Activated CD8-positive, alpha-beta memory T cell treated with anti-CD3 and anti-CD28 coated beads, Interleukin-2, amount 10 ng/mL, durations not matched to agents 7 days and 5 days (primary cell): ENCODE data around the gene TNIP3. TPM values are rescaled to one million over a fixed set of nuclear protein-coding genes. Genes with fewer than 3 reads are reported as not detected.

Experiments used
- ATAC-seq: fragments of 150-1000 bp; cut with Tn5 transposase; one replicate; pipeline ENCODE4 v1.10.0; 2021; ENCODE audit warnings: moderate library complexity
- CTCF ChIA-PET: fragments of 350-600 bp; sonication (Branson Sonifier 250); formaldehyde crosslinking; loops from one replicate; lab custom pipeline; 2021; ENCODE audit warnings: antibody characterized with exemption; lab: Charles Lee
- DNase-seq: peaks from one replicate; pipeline ENCODE4 v3.0.0-alpha.2; 2020
- H3K27ac Mint-ChIP-seq: one replicate; pipeline ENCODE4 v1.8.0; 2021; ENCODE audit warnings: mild to moderate bottlenecking, mixed read lengths
- H3K27me3 Mint-ChIP-seq: one replicate; pipeline ENCODE4 v1.8.0; 2021; ENCODE audit warnings: mixed read lengths
- H3K36me3 Mint-ChIP-seq: one replicate; pipeline ENCODE4 v1.8.0; 2021; ENCODE audit warnings: mild to moderate bottlenecking, mixed read lengths
- H3K4me1 Mint-ChIP-seq: one replicate; pipeline ENCODE4 v1.8.0; 2021; ENCODE audit warnings: mixed read lengths
- H3K4me3 Mint-ChIP-seq: one replicate; pipeline ENCODE4 v1.8.0; 2021; ENCODE audit warnings: mild to moderate bottlenecking, moderate library complexity, mixed read lengths
- H3K9me3 Mint-ChIP-seq: one replicate; pipeline ENCODE4 v1.8.0; 2022; ENCODE audit warnings: low read depth, mixed read lengths
- total RNA-seq, 2 experiments: library from RNA; stranded (reverse); gene quantifications; one replicate each; pipeline ENCODE4 v1.2.3, GENCODE V29; 2021

The TNIP3 gene
- total RNA-seq, 2 experiments from 2014 or later, result 9.1 to 9.3 TPM

- no peak overlapping the region for H3K4me3 Mint-ChIP-seq
- ATAC-seq, result no peak
Measured at GRCh38 chr4:121168446-121169281, 4.5 kb upstream of the TNIP3 start.

GRCh38 chr4:121166976-121167375, 2.9 kb upstream of the TNIP3 start:
- no peak overlapping the region for H3K4me3 Mint-ChIP-seq
- CTCF ChIA-PET, result interaction anchor here (1.0 kb wide), 1 partner anchor 12 kb away, joined by 3 read pairs; no protein-coding TSS in a partner anchor

More at GRCh38 chr4:121168446-121169281, 4.5 kb upstream of the TNIP3 start:
- peak overlapping the region; percentile 40 for H3K27ac Mint-ChIP-seq
- peaks cover 20% of the 10 kb centered on the region for H3K36me3 Mint-ChIP-seq
- no peaks in the 10 kb centered on the region for H3K9me3 Mint-ChIP-seq
- no peaks in the 10 kb centered on the region for H3K27me3 Mint-ChIP-seq
- CTCF ChIA-PET, result interaction anchor here (1.7 kb wide), 1 partner anchor 24 kb away, joined by 5 read pairs; no protein-coding TSS in a partner anchor
- H3K4me1 Mint-ChIP-seq, result peaks cover 38% of the 10 kb centered on the region
- DNase-seq, result no peak

GRCh38 chr4:121165206-121165605, 1.1 kb upstream of the TNIP3 start:
- CTCF ChIA-PET, result interaction anchor here (1.4 kb wide), 1 partner anchor 27 kb away, joined by 5 read pairs; no protein-coding TSS in a partner anchor
- no peak for ATAC-seq

More at GRCh38 chr4:121166976-121167375, 2.9 kb upstream of the TNIP3 start:
- Mint-ChIP-seq H3K36me3 (peaks cover 14% of the 10 kb centered on the region), H3K9me3 (no peaks in the 10 kb centered on the region), H3K27ac (no peak overlapping the region), H3K4me1 (peaks cover 32% of the 10 kb centered on the region), H3K27me3 (no peaks in the 10 kb centered on the region)
- DNase-seq (no peak), ATAC-seq (no peak)

GRCh38 chr4:121156822-121157769, 7.0 kb downstream of the TNIP3 start:
- DNase-seq (no peak), ATAC-seq (peak; percentile 50)
- Mint-ChIP-seq H3K27me3 (no peaks in the 10 kb centered on the region), H3K27ac (peak overlapping the region; percentile 68), H3K4me3 (peak overlapping the region; percentile 74), H3K36me3 (peaks cover 31% of the 10 kb centered on the region), H3K9me3 (no peaks in the 10 kb centered on the region), H3K4me1 (peaks cover 38% of the 10 kb centered on the region)
- CTCF ChIA-PET, result interaction anchor here (1.4 to 2.3 kb wide), 3 partner anchors 34 to 151 kb away, joined by 3 to 6 read pairs (median 4); no protein-coding TSS in a partner anchor

More at GRCh38 chr4:121165206-121165605, 1.1 kb upstream of the TNIP3 start:
- Mint-ChIP-seq H3K36me3 (peaks cover 12% of the 10 kb centered on the region), H3K4me1 (peaks cover 29% of the 10 kb centered on the region), H3K27me3 (no peaks in the 10 kb centered on the region), H3K4me3 (no peak overlapping the region), H3K27ac (no peak overlapping the region), H3K9me3 (no peaks in the 10 kb centered on the region)
- DNase-seq, result no peak

- Mint-ChIP-seq H3K36me3 (peaks cover 42% of the 10 kb centered on the region), H3K4me1 (peaks cover 45% of the 10 kb centered on the region), H3K4me3 (peak overlapping the region; percentile 54), H3K27me3 (no peaks in the 10 kb centered on the region), H3K27ac (no peak overlapping the region), H3K9me3 (no peaks in the 10 kb centered on the region)
- DNase-seq (no peak), ATAC-seq (no peak)
- CTCF ChIA-PET, result interaction anchor here (0.5 to 1.9 kb wide), 4 partner anchors 33 to 97 kb away, joined by 3 to 6 read pairs (median 4); no protein-coding TSS in a partner anchor
Measured at GRCh38 chr4:121155893-121156292, 8.2 kb downstream of the TNIP3 start.

- no peaks in the 10 kb centered on the region for H3K9me3 Mint-ChIP-seq
- peak; percentile 84 for ATAC-seq
- peaks cover 50% of the 10 kb centered on the region for H3K4me1 Mint-ChIP-seq
- peak; percentile 63 for DNase-seq
- peaks cover 43% of the 10 kb centered on the region for H3K36me3 Mint-ChIP-seq
- H3K4me3 Mint-ChIP-seq, result peak overlapping the region; percentile 54
- H3K27me3 Mint-ChIP-seq, result no peaks in the 10 kb centered on the region
- CTCF ChIA-PET, result interaction anchor here (0.8 to 1.4 kb wide), 5 partner anchors 16 to 38 kb away, joined by 3 to 4 read pairs (median 3); no protein-coding TSS in a partner anchor
- H3K27ac Mint-ChIP-seq, result peak overlapping the region; percentile 83
Measured at GRCh38 chr4:121154103-121154515, 10.0 kb downstream of the TNIP3 start.

- no peak overlapping the region for H3K27ac Mint-ChIP-seq
- peaks cover 40% of the 10 kb centered on the region for H3K36me3 Mint-ChIP-seq
- no peaks in the 10 kb centered on the region for H3K27me3 Mint-ChIP-seq
- H3K9me3 Mint-ChIP-seq, result no peaks in the 10 kb centered on the region
- DNase-seq, result no peak
- no peak overlapping the region for H3K4me3 Mint-ChIP-seq
- ATAC-seq, result no peak
- CTCF ChIA-PET, result interaction anchor here (0.7 to 2.5 kb wide), 4 partner anchors 40 to 156 kb away, joined by 3 to 8 read pairs (median 4); no protein-coding TSS in a partner anchor
- peaks cover 45% of the 10 kb centered on the region for H3K4me1 Mint-ChIP-seq
Measured at GRCh38 chr4:121151942-121152341, 12.2 kb downstream of the TNIP3 start.

GRCh38 chr4:121150486-121150885, 13.6 kb downstream of the TNIP3 start:
- DNase-seq (no peak), ATAC-seq (no peak)
- peaks cover 37% of the 10 kb centered on the region for H3K4me1 Mint-ChIP-seq
- no peaks in the 10 kb centered on the region for H3K9me3 Mint-ChIP-seq
- no peak overlapping the region for H3K4me3 Mint-ChIP-seq
- H3K27me3 Mint-ChIP-seq, result no peaks in the 10 kb centered on the region
- CTCF ChIA-PET, result interaction anchor here (1.3 kb wide), 1 partner anchor 28 kb away, joined by 3 read pairs; no protein-coding TSS in a partner anchor
- no peak overlapping the region for H3K27ac Mint-ChIP-seq
- peaks cover 37% of the 10 kb centered on the region for H3K36me3 Mint-ChIP-seq

- ATAC-seq, result no peak
- Mint-ChIP-seq H3K36me3 (peaks cover 37% of the 10 kb centered on the region), H3K27ac (no peak overlapping the region), H3K27me3 (no peaks in the 10 kb centered on the region), H3K4me3 (no peak overlapping the region), H3K9me3 (no peaks in the 10 kb centered on the region), H3K4me1 (peaks cover 33% of the 10 kb centered on the region)
- CTCF ChIA-PET, result interaction anchor here (1.3 kb wide), 1 partner anchor 28 kb away, joined by 3 read pairs; no protein-coding TSS in a partner anchor
- DNase-seq, result no peak
Measured at GRCh38 chr4:121150003-121150402, 14.1 kb downstream of the TNIP3 start.

- H3K4me1 Mint-ChIP-seq, result peaks cover 27% of the 10 kb centered on the region
- H3K36me3 Mint-ChIP-seq, result peaks cover 39% of the 10 kb centered on the region
- H3K27ac Mint-ChIP-seq, result no peak overlapping the region
- no peak for ATAC-seq
- no peaks in the 10 kb centered on the region for H3K9me3 Mint-ChIP-seq
- H3K27me3 Mint-ChIP-seq, result no peaks in the 10 kb centered on the region
- no peak for DNase-seq
- CTCF ChIA-PET, result no interaction called here
- no peak overlapping the region for H3K4me3 Mint-ChIP-seq
Measured at GRCh38 chr4:121148621-121149020, 15.5 kb downstream of the TNIP3 start.

- H3K27ac Mint-ChIP-seq, result no peak overlapping the region
- CTCF ChIA-PET, result no interaction called here
- H3K4me1 Mint-ChIP-seq, result peaks cover 22% of the 10 kb centered on the region
Measured at GRCh38 chr4:121148000-121148399, 16.1 kb downstream of the TNIP3 start.

GRCh38 chr4:121146530-121146929, 17.6 kb downstream of the TNIP3 start:
- Mint-ChIP-seq H3K4me3 (no peak overlapping the region), H3K36me3 (peaks cover 34% of the 10 kb centered on the region), H3K27ac (no peak overlapping the region), H3K27me3 (no peaks in the 10 kb centered on the region), H3K4me1 (peaks cover 19% of the 10 kb centered on the region), H3K9me3 (no peaks in the 10 kb centered on the region)
- ATAC-seq (no peak), DNase-seq (no peak)
- CTCF ChIA-PET, result no interaction called here

More at GRCh38 chr4:121148000-121148399, 16.1 kb downstream of the TNIP3 start:
- DNase-seq (no peak), ATAC-seq (no peak)
- Mint-ChIP-seq H3K27me3 (no peaks in the 10 kb centered on the region), H3K36me3 (peaks cover 35% of the 10 kb centered on the region), H3K4me3 (no peak overlapping the region), H3K9me3 (no peaks in the 10 kb centered on the region)
